HCT116 (cell line): ENCODE results near the gene LYL1. TPM values are rescaled to one million over a fixed set of nuclear protein-coding genes. Genes with fewer than 3 reads are reported as not detected.

Source experiments
- ATAC-seq: fragments of 200-7000 bp; cut with Tn5 transposase; 2 replicates; pipeline ENCODE4 v1.9.1; 2020; ENCODE audit warnings: mild to moderate bottlenecking, moderate library complexity
- BruUV-seq: library from RNA; stranded (reverse); fragments of 400-500 nt; replicated peaks from 2 replicates; lab custom pipeline; 2021; lab: Mats Ljungman, UMichigan
- CTCF ChIA-PET: fragments of 300-600 bp; sonication (Branson Sonifier 250); formaldehyde crosslinking; loops from one replicate; lab custom pipeline; 2021; ENCODE audit warnings: antibody characterized with exemption; lab: Charles Lee
- POLR2A ChIA-PET: fragments of 300-600, 350-600 bp; sonication (Branson Sonifier 250); formaldehyde crosslinking; loops from one replicate; lab custom pipeline; 2021; ENCODE audit warnings: antibody characterized with exemption; lab: Charles Lee
- RAD21 ChIA-PET, 2 experiments: fragments of 300-600 bp; sonication (Branson Sonifier 250); formaldehyde crosslinking; loops; one replicate each; lab custom pipeline; 2023; ENCODE audit warnings: low total read pairs in 2 of 2; ENCODE audit not compliant: uncharacterized antibody in 2 of 2, unreplicated experiment in 2 of 2, low non-redundant PET in 1 of 2; lab: Charles Lee
- DNase-seq: peaks from one replicate; pipeline ENCODE4 v3.0.0-alpha.2; 2010; ENCODE audit warnings: low read depth, low spot score
- H2AFZ ChIP-seq: fragments of 200-600 bp; shearing (Covaris generic), sonication (generic); 2 replicates; pipeline ENCODE4 v1.6.1; 2017; ENCODE audit warnings: low read depth, mixed run types, mixed read lengths, antibody characterized with exemption, low read length; ENCODE audit not compliant: poor library complexity, severe bottlenecking
- H3K27ac ChIP-seq: 2 replicates; pipeline ENCODE4 v1.5.1; 2012; ENCODE audit warnings: low read depth, low read length
- H3K27me3 ChIP-seq: fragments of 200-600 bp; sonication (generic); 2 replicates; pipeline ENCODE4 v1.6.1; 2016; ENCODE audit warnings: mixed run types, low read length, mixed read lengths; ENCODE audit not compliant: insufficient read depth
- H3K36me3 ChIP-seq, 2 experiments: fragments of 200-500 bp in 1 of 2; fragments of 200-600 bp in 1 of 2; sonication (Bioruptor generic) in 1 of 2; sonication (generic) in 1 of 2; 2 replicates each; pipeline versions ENCODE4 v1.5.1 to v1.6.1; 2014 to 2016; ENCODE audit warnings: low read length in 2 of 2, inconsistent platforms in 1 of 2, mixed read lengths in 1 of 2, mixed run types in 1 of 2; ENCODE audit not compliant: insufficient read depth in 2 of 2, control insufficient read depth in 1 of 2
- H3K4me1 ChIP-seq, 2 experiments: fragments of 200-600 bp in 1 of 2; sonication (generic) in 1 of 2; 2 replicates each; pipeline versions ENCODE4 v1.5.1 to v1.6.1; 2012 to 2017; ENCODE audit warnings: low read length in 2 of 2, inconsistent platforms in 1 of 2, mild to moderate bottlenecking in 1 of 2, mixed read lengths in 1 of 2, mixed run types in 1 of 2, moderate library complexity in 1 of 2; ENCODE audit not compliant: insufficient read depth in 2 of 2, control insufficient read depth in 1 of 2
- H3K4me2 ChIP-seq: fragments of 200-600 bp; sonication (generic); 2 replicates; pipeline ENCODE4 v1.6.1; 2017; ENCODE audit warnings: mixed run types, low read length, mixed read lengths
- H3K4me3 ChIP-seq, 2 experiments: fragments of 200-600 bp in 1 of 2; sonication (generic) in 1 of 2; replicated peaks in 1 of 2; 2 replicates each; pipeline ENCODE4 v1.5.1; 2011 to 2016; ENCODE audit warnings: low read length in 2 of 2, control low read depth in 1 of 2, low read depth in 1 of 2, mild to moderate bottlenecking in 1 of 2, mixed read lengths in 1 of 2, mixed run types in 1 of 2
- H3K79me2 ChIP-seq: fragments of 200-600 bp; sonication (generic); 2 replicates; pipeline ENCODE4 v1.6.1; 2017; ENCODE audit warnings: mild to moderate bottlenecking, mixed run types, low read length, moderate library complexity, mixed read lengths; ENCODE audit not compliant: insufficient read depth
- H3K9ac ChIP-seq: fragments of 200-600 bp; sonication (generic); 2 replicates; pipeline ENCODE4 v1.6.1; 2016; ENCODE audit warnings: low read length, mixed read lengths
- H3K9me2 ChIP-seq: fragments of 200-600 bp; sonication (generic), shearing (Covaris generic); 2 replicates; pipeline ENCODE4 v1.6.1; 2017; ENCODE audit warnings: mixed run types, mild to moderate bottlenecking, moderate library complexity; ENCODE audit not compliant: insufficient read depth
- H3K9me3 ChIP-seq, 2 experiments: fragments of 200-500 bp in 1 of 2; fragments of 200-600 bp in 1 of 2; sonication (Bioruptor generic) in 1 of 2; sonication (generic) in 1 of 2; 2 replicates each; pipeline ENCODE4 v1.6.1; 2014 to 2017; ENCODE audit warnings: low read length in 2 of 2, mixed read lengths in 2 of 2, inconsistent platforms in 1 of 2, low read depth in 1 of 2, mild to moderate bottlenecking in 1 of 2, mixed run types in 1 of 2, moderate library complexity in 1 of 2; ENCODE audit not compliant: control insufficient read depth in 1 of 2, insufficient read depth in 1 of 2
- H4K20me1 ChIP-seq: fragments of 200-600 bp; sonication (generic), shearing (Covaris generic); 2 replicates; pipeline ENCODE4 v1.6.1; 2017; ENCODE audit warnings: mixed run types, mild to moderate bottlenecking, moderate library complexity; ENCODE audit not compliant: insufficient read depth
- ATF3 ChIP-seq: IDR thresholded peaks from 2 replicates; pipeline ENCODE4 v1.6.1; 2012
- CBX3 ChIP-seq: IDR thresholded peaks from 2 replicates; pipeline ENCODE4 v1.6.1; 2012; ENCODE audit warnings: low read depth
- CEBPB ChIP-seq: IDR thresholded peaks from 2 replicates; pipeline ENCODE4 v1.6.1; 2012; ENCODE audit warnings: low read depth
- CTCF ChIP-seq, 3 experiments: fragments of 200-600 bp in 1 of 3; sonication (generic) in 1 of 3; IDR thresholded peaks in 2 of 3; conservative IDR thresholded peaks in 1 of 3; 2 replicates each; pipeline ENCODE4 v1.5.1; 2012 to 2017; ENCODE audit warnings: low read depth in 2 of 3, low read length in 2 of 3, antibody characterized with exemption in 1 of 3, borderline replicate concordance in 1 of 3, control low read depth in 1 of 3, mild to moderate bottlenecking in 1 of 3, mixed read lengths in 1 of 3, mixed run types in 1 of 3, moderate library complexity in 1 of 3; ENCODE audit not compliant: insufficient read depth in 1 of 3
- EGR1 ChIP-seq: IDR thresholded peaks from 2 replicates; pipeline ENCODE4 v1.6.1; 2012; ENCODE audit warnings: low read depth
- ELF1 ChIP-seq: IDR thresholded peaks from 2 replicates; pipeline ENCODE4 v1.6.1; 2012; ENCODE audit warnings: low read depth, borderline replicate concordance
- EZH2phosphoT487 ChIP-seq: fragments of 200-600 bp; IDR thresholded peaks from 2 replicates; pipeline ENCODE4 v1.6.1; 2018; ENCODE audit warnings: antibody characterized with exemption, borderline replicate concordance
- FOSL1 ChIP-seq: IDR thresholded peaks from 2 replicates; pipeline ENCODE4 v1.6.1; 2012; ENCODE audit warnings: low read depth
- JUND ChIP-seq: IDR thresholded peaks from 2 replicates; pipeline ENCODE4 v1.6.1; 2012
- POLR2A ChIP-seq: IDR thresholded peaks from 2 replicates; pipeline ENCODE4 v1.7.0; 2011; ENCODE audit warnings: borderline replicate concordance; ENCODE audit not compliant: insufficient read depth, insufficient read length; ENCODE audit errors: extremely low read depth
- POLR2AphosphoS5 ChIP-seq: IDR thresholded peaks from 2 replicates; pipeline ENCODE4 v1.6.1; 2011; ENCODE audit warnings: mild to moderate bottlenecking, low read depth, low read length, moderate library complexity
- SIN3A ChIP-seq: IDR thresholded peaks from 2 replicates; pipeline ENCODE4 v1.6.1; 2012; ENCODE audit warnings: low read depth
- SP1 ChIP-seq: IDR thresholded peaks from 2 replicates; pipeline ENCODE4 v1.6.1; 2012; ENCODE audit warnings: low read depth
- SRF ChIP-seq: IDR thresholded peaks from 2 replicates; pipeline ENCODE4 v1.6.1; 2012; ENCODE audit warnings: low read depth
- YY1 ChIP-seq: IDR thresholded peaks from 2 replicates; pipeline ENCODE4 v1.6.1; 2011; ENCODE audit warnings: low read length, low read depth, moderate library complexity, mild to moderate bottlenecking; ENCODE audit not compliant: insufficient replicate concordance; ENCODE audit errors: extremely low read depth
- ZBTB33 ChIP-seq: IDR thresholded peaks from 2 replicates; pipeline ENCODE4 v1.6.1; 2011; ENCODE audit warnings: mild to moderate bottlenecking, low read length, moderate library complexity; ENCODE audit not compliant: insufficient replicate concordance; ENCODE audit errors: extremely low read depth
- intact Hi-C: fragments of 100-400 bp; cut with micrococcal nuclease; formaldehyde crosslinking; loops from 2 replicates; pipeline ENCODE4 v1.10.0; 2022
- total RNA-seq: library from RNA; stranded (reverse); gene quantifications from one replicate; pipeline ENCODE4 v1.2.1, GENCODE V29; 2021; ENCODE audit not compliant: unreplicated experiment

LYL1 gene
- total RNA-seq, 1 experiment from 2014 or later, result 2.6 TPM

GRCh38 chr19:13127811-13128575 is 25.3 kb upstream of the LYL1 start:
- ChIA-PET POLR2A (interaction anchor here (1.4 kb wide), 1 partner anchor 22 kb away, joined by 5 read pairs; the partner anchor contains the start of genes IER2 and STX10), CTCF (no interaction called here)
- H4K20me1 ChIP-seq, result 0 out of 2 replicates have a peak, but pooled peaks cover 5% of the 10 kb centered on the region

More at GRCh38 chr19:13127811-13128575, 25.3 kb upstream of the LYL1 start:
- no peak for DNase-seq
- no peak for ATAC-seq
- TF ChIP-seq JUND, result no peak
- no peak for TF ChIP-seq CBX3
- TF ChIP-seq POLR2AphosphoS5, result no peak
- TF ChIP-seq EGR1, result no peak
- TF ChIP-seq CTCF (IDR thresholded peaks at IDR 0.05 in 2 of 3, conservative IDR thresholded peaks at IDR 0.05 in 1 of 3; ENCODE audit: borderline replicate concordance in 1 of 3, insufficient read depth in 1 of 3, low read depth in 2 of 3, low read length in 2 of 3), result no peak
- no peak for TF ChIP-seq FOSL1
- TF ChIP-seq SP1, result no peak
- TF ChIP-seq SIN3A, result no peak
- no peak for TF ChIP-seq SRF
- TF ChIP-seq CEBPB, result no peak
- no peak for TF ChIP-seq POLR2A
- no peak for TF ChIP-seq YY1
- no peak for TF ChIP-seq EZH2phosphoT487
- TF ChIP-seq ATF3, result no peak
- TF ChIP-seq ZBTB33, result no peak
- no peak for TF ChIP-seq ELF1
- H3K9me3 ChIP-seq, result no peaks in the 10 kb centered on the region
- no peaks in the 10 kb centered on the region for H3K27me3 ChIP-seq
- peaks cover 98% of the 10 kb centered on the region for H3K79me2 ChIP-seq
- intact Hi-C loops, result no loop called here
- H3K9ac ChIP-seq, result no peak overlapping the region
- H3K4me3 ChIP-seq, result no peak overlapping the region
- peaks cover 2 to 42% of the 10 kb centered on the region in 2 experiments; a peak in 3 of 4 replicates for H3K4me1 ChIP-seq
- peak overlapping the region; percentile 8; the same call in 1 of the 2 replicates for H3K27ac ChIP-seq
- no peak overlapping the region for H3K4me2 ChIP-seq
- BruUV-seq, result no TSS peak
- no peak overlapping the region for H2AFZ ChIP-seq
- H3K36me3 ChIP-seq, result peaks cover 3 to 12% of the 10 kb centered on the region in 2 experiments; a peak in 2 of 4 replicates
- H3K9me2 ChIP-seq, result no peaks in the 10 kb centered on the region
- RAD21 ChIA-PET, result no interaction called here
